Stimulated activated CD8-positive, alpha-beta memory T cell treated with anti-CD3 and anti-CD28 coated beads, Interleukin-15, amount 100 ng/mL, for 24 hours (primary cell): ENCODE data around the gene SMPDL3A.

Experiments
- DNase-seq: peaks from one replicate; pipeline ENCODE4 v3.0.0-alpha.2; 2020; ENCODE audit warnings: low read depth

The SMPDL3A gene

GRCh38 chr6:122778302-122778701, 10.8 kb upstream of the SMPDL3A start:
- DNase-seq = no peak

- no peak for DNase-seq
Measured at GRCh38 chr6:122778985-122779661, 9.9 kb upstream of the SMPDL3A start.

- DNase-seq = no peak
Measured at GRCh38 chr6:122779667-122780066, 9.4 kb upstream of the SMPDL3A start, which contains the start of gene FABP7. Gene FABP7, plus strand, starts transcription at chr6:122779716. Its CDS starts 79 bp downstream, at chr6:122779795.

- DNase-seq = no peak
Measured at GRCh38 chr6:122780114-122780513, 8.9 kb upstream of the SMPDL3A start.

GRCh38 chr6:122781716-122782115, 7.3 kb upstream of the SMPDL3A start:
- DNase-seq = no peak

GRCh38 chr6:122783401-122783800, 5.7 kb upstream of the SMPDL3A start:
- no peak for DNase-seq

GRCh38 chr6:122785891-122786290, 3.2 kb upstream of the SMPDL3A start:
- no peak for DNase-seq

GRCh38 chr6:122787721-122788120, 1.3 kb upstream of the SMPDL3A start:
- DNase-seq = no peak

- DNase-seq = no peak
Measured at GRCh38 chr6:122788208-122788607, 850 bp upstream of the SMPDL3A start.

GRCh38 chr6:122788663-122789181, 336 bp upstream of the SMPDL3A start:
- DNase-seq = no peak

GRCh38 chr6:122790028-122790422, 967 bp downstream of the SMPDL3A start:
- no peak for DNase-seq

- DNase-seq = no peak
Measured at GRCh38 chr6:122790423-122791309, 1.6 kb downstream of the SMPDL3A start.

GRCh38 chr6:122791310-122791679, 2.2 kb downstream of the SMPDL3A start:
- no peak for DNase-seq

- no peak for DNase-seq
Measured at GRCh38 chr6:122792766-122793165, 3.7 kb downstream of the SMPDL3A start.

- DNase-seq = no peak
Measured at GRCh38 chr6:122797537-122797936, 8.5 kb downstream of the SMPDL3A start.

GRCh38 chr6:122798099-122798641, 9.1 kb downstream of the SMPDL3A start:
- no peak for DNase-seq

- no peak for DNase-seq
Measured at GRCh38 chr6:122799140-122799745, 10.2 kb downstream of the SMPDL3A start.

GRCh38 chr6:122799916-122800686, 11.0 kb downstream of the SMPDL3A start:
- DNase-seq = no peak

GRCh38 chr6:122800906-122801305, 11.8 kb downstream of the SMPDL3A start:
- no peak for DNase-seq

GRCh38 chr6:122801397-122801796, 12.3 kb downstream of the SMPDL3A start:
- no peak for DNase-seq

- DNase-seq = no peak
Measured at GRCh38 chr6:122803171-122803661, 14.2 kb downstream of the SMPDL3A start.
